Tibial nerve (tissue), 4 donors: ENCODE data around the gene GIMAP5. TPM values are rescaled to one million over a fixed set of nuclear protein-coding genes. Genes with fewer than 3 reads are reported as not detected.

Source experiments
- DNase-seq, 2 donors: peaks; one replicate each; pipeline ENCODE4 v3.0.0-alpha.2; 2019; ENCODE audit warnings: low spot score in 2 of 2
- H3K27ac ChIP-seq, 4 donors: fragments of 200-600 bp; sonication (generic) in 3 of 4; one replicate each; pipeline ENCODE4 v1.5.1; 2017 to 2019; ENCODE audit warnings: mild to moderate bottlenecking in 1 of 4
- H3K27me3 ChIP-seq, 2 donors: fragments of 200-600 bp; sonication (generic) in 1 of 2; one replicate each; pipeline versions ENCODE4 v1.5.1 to v1.6.0; 2017 to 2019
- H3K36me3 ChIP-seq, 3 donors: fragments of 200-600 bp; sonication (generic); one replicate each; pipeline ENCODE4 v1.5.1; 2018 to 2019
- H3K4me1 ChIP-seq, 4 donors: fragments of 200-600 bp; sonication (generic) in 3 of 4; one replicate each; pipeline ENCODE4 v1.5.1; 2017 to 2019
- H3K4me3 ChIP-seq, 4 donors: fragments of 200-600 bp; sonication (generic) in 3 of 4; one replicate each; pipeline ENCODE4 v1.5.1; 2017 to 2019; ENCODE audit warnings: mild to moderate bottlenecking in 1 of 4, moderate library complexity in 1 of 4
- H3K9me3 ChIP-seq, 4 donors: fragments of 200-600 bp; sonication (generic) in 3 of 4; one replicate each; pipeline ENCODE4 v1.5.1; 2017 to 2019
- EP300 ChIP-seq, 2 donors: sonication (generic); formaldehyde crosslinking; IDR thresholded peaks; one replicate each; pipeline ENCODE4 v1.6.1; 2017; ENCODE audit warnings: antibody characterized with exemption in 2 of 2, mild to moderate bottlenecking in 1 of 2
- POLR2A ChIP-seq, 2 donors: fragments of 450-650 bp; IDR thresholded peaks; one replicate each; pipeline ENCODE4 v1.6.1; 2017; ENCODE audit warnings: antibody characterized with exemption in 2 of 2, mild to moderate bottlenecking in 2 of 2, moderate library complexity in 2 of 2
- WGBS, 2 donors: methylation state at CpG; one replicate each; pipeline ENCODE4 v1.1.5; 2018; 5-methylcytosine and 5-hydroxymethylcytosine counted together
- total RNA-seq, 4 donors: library from RNA; depleted of rRNA; stranded (reverse); fragments of >200 nt; gene quantifications; one replicate each; pipeline ENCODE4 v1.1.0, GENCODE V29; 2016
- TF ChIP-seq, protein P1 (sequence below), 5 experiments: fragments of 200-600 bp in 3 of 5; fragments of 450-650 bp in 2 of 5; sonication (generic) in 3 of 5; IDR thresholded peaks; one replicate each; pipeline ENCODE4 v1.5.1; 2016 to 2019; ENCODE audit warnings: antibody characterized with exemption in 5 of 5, mild to moderate bottlenecking in 3 of 5, moderate library complexity in 2 of 5

The GIMAP5 gene
- total RNA-seq, 4 donors from 2014 or later = 22.0 to 36.7 (median 33.4) TPM

DNA sequence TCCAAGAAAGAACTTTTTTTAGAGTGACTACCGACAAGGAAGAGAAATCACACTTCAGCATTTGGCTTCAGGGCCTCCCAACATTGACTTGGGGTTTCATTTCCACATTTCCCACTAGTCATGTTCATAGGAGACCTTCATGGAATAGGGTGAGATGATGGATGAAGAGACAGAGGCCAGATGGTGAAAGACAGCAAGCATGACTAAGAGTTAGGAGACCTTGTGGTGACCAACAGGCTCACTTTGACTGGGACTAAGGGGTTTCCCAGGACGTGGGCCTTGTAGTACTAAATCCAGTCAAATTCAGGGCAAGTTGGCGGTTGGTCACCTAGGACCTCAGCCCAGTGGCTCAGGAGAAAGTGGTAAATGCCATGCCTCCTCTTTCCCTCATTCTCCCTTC is 3.0 kb upstream of the GIMAP5 start:
- peaks cover 0 to 4% (median 0%) of the 10 kb centered on the region in 4 donors for H3K9me3 ChIP-seq
- no peak for TF ChIP-seq EP300 (IDR thresholded peaks at IDR 0.05)
- TF ChIP-seq POLR2A (IDR thresholded peaks at IDR 0.05) = no peak
- TF ChIP-seq, protein P1, sequence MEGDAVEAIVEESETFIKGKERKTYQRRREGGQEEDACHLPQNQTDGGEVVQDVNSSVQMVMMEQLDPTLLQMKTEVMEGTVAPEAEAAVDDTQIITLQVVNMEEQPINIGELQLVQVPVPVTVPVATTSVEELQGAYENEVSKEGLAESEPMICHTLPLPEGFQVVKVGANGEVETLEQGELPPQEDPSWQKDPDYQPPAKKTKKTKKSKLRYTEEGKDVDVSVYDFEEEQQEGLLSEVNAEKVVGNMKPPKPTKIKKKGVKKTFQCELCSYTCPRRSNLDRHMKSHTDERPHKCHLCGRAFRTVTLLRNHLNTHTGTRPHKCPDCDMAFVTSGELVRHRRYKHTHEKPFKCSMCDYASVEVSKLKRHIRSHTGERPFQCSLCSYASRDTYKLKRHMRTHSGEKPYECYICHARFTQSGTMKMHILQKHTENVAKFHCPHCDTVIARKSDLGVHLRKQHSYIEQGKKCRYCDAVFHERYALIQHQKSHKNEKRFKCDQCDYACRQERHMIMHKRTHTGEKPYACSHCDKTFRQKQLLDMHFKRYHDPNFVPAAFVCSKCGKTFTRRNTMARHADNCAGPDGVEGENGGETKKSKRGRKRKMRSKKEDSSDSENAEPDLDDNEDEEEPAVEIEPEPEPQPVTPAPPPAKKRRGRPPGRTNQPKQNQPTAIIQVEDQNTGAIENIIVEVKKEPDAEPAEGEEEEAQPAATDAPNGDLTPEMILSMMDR (IDR thresholded peaks at IDR 0.05) = no peak
- DNase-seq = no peak
- no peaks in the 10 kb centered on the region for H3K4me1 ChIP-seq
- WGBS, 2 donors = 75 to 87% methylated on average over 3 of the region's 3 CpGs
- no peaks in the 10 kb centered on the region for H3K36me3 ChIP-seq
- no peak overlapping the region for H3K27ac ChIP-seq
- H3K27me3 ChIP-seq = peaks cover 0 to 3% of the 10 kb centered on the region in 2 donors
- H3K4me3 ChIP-seq = no peak overlapping the region

DNA sequence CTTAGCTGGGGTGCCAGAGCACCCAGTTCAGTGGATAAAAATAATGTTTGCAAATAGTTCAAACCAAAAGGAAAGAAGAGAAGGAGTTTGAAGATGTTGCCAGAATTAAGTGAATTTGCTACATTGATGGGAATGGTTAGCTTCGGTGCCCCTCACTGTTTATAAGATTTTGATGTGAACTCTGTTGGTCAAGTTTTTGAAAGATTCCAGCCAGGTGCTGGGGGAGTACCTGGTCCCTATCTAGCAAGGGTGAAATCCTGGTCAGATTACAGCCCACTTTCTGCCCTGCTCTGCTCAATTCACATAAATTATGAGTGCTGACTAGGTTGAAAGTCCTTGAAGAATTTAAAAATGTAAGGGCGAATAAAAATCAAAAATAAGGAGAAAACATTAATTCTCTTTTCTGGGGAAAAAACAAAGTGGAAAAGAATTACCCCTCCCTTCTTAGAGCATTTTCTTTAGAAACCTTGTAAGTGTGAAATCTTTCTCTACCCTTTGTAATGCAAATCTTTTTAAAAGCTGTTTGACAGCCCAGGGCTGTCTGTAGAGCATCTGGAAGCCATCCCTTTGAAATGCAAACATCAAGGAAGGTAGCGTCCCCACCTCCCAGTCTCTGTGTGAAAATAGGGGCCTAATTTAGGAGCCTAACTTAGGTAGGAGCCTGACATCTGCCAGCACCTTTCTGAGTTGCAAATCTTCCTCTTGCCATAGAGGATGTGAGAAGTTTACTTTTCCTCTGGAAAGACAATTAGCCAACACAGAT is 1.4 kb upstream of the GIMAP5 start:
- 54 to 57% methylated on average over 3 of the region's 3 CpGs for WGBS, 2 donors
- Histone ChIP-seq H3K36me3 (no peaks in the 10 kb centered on the region), H3K27ac (peak overlapping the region in 1 of 4 donors; percentile 81), H3K4me3 (no peak overlapping the region), H3K27me3 (peaks cover 0 to 3% of the 10 kb centered on the region in 2 donors), H3K9me3 (no peaks in the 10 kb centered on the region), H3K4me1 (no peaks in the 10 kb centered on the region)
- TF ChIP-seq, protein P1 (IDR thresholded peaks at IDR 0.05) = no peak
- TF ChIP-seq EP300 (IDR thresholded peaks at IDR 0.05) (no peak), POLR2A (IDR thresholded peaks at IDR 0.05) (no peak)
- DNase-seq = no peak

DNA sequence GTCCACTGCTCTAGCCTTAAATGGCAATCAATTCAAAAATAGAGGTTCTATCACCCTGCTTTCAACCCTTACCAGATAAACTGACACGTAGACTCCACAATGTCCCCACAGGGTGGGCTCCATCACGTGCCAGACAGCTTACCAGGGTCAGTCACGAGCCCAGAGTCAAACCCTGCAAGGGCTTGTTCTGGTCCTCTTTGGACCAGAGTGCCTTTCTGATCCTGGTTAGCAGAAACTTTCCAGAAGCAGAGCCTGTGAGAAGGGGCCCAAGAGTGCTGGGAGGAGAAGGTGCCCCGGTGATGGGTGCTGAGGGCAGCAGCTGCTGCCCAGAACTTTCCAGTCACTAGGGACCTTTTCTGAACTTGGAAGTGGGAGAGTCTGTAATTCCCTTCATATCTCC is 354 bp upstream of the GIMAP5 start:
- H3K27ac ChIP-seq = peak overlapping the region in 3 of 4 donors; percentile 42 to 81 (median 69)
- H3K4me1 ChIP-seq = no peaks in the 10 kb centered on the region
- peak overlapping the region in 2 of 4 donors; percentile 42 to 45 for H3K4me3 ChIP-seq
- WGBS, 2 donors = 43 to 64% methylated on average over 4 of the region's 4 CpGs
- DNase-seq = no peak
- peaks cover 0 to 5% (median 0%) of the 10 kb centered on the region in 3 donors for H3K36me3 ChIP-seq
- H3K27me3 ChIP-seq = peaks cover 0 to 3% of the 10 kb centered on the region in 2 donors
- TF ChIP-seq POLR2A (IDR thresholded peaks at IDR 0.05) = no peak
- TF ChIP-seq EP300 (IDR thresholded peaks at IDR 0.05) = no peak
- TF ChIP-seq, protein P1 (IDR thresholded peaks at IDR 0.05) = no peak
- H3K9me3 ChIP-seq = no peaks in the 10 kb centered on the region

DNA sequence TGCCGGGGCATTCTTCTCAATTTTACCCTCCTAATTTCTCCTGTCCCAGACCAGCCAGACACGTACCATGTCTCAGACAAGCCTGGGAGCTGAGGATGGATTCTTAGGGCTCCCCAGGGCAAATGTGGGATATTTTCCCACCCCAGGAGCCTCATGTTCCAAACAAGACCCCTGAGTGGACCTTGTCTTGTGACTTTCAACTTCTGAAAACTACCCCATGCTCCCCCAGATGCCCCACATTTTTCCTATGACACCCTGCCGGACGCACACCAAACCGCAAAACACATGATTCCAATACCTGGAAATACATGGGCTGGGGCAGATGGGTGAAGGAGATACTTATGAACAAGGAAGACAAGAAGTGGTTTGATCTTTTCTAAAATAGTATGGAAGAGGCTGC is 874 bp downstream of the GIMAP5 start:
- no peak for DNase-seq
- TF ChIP-seq EP300 (IDR thresholded peaks at IDR 0.05) (no peak), POLR2A (IDR thresholded peaks at IDR 0.05) (no peak)
- TF ChIP-seq, protein P1 (IDR thresholded peaks at IDR 0.05) = no peak
- H3K27ac ChIP-seq = peak overlapping the region; percentile 42 to 81 (median 58)
- 63 to 71% methylated on average over 5 of the region's 5 CpGs for WGBS, 2 donors
- H3K27me3 ChIP-seq = peaks cover 0 to 3% of the 10 kb centered on the region in 2 donors
- H3K36me3 ChIP-seq = peaks cover 0 to 7% (median 0%) of the 10 kb centered on the region in 3 donors
- H3K4me1 ChIP-seq = peaks cover 0 to 6% (median 0%) of the 10 kb centered on the region in 4 donors
- peak overlapping the region; percentile 24 to 45 (median 34) for H3K4me3 ChIP-seq
- H3K9me3 ChIP-seq = no peaks in the 10 kb centered on the region

DNA sequence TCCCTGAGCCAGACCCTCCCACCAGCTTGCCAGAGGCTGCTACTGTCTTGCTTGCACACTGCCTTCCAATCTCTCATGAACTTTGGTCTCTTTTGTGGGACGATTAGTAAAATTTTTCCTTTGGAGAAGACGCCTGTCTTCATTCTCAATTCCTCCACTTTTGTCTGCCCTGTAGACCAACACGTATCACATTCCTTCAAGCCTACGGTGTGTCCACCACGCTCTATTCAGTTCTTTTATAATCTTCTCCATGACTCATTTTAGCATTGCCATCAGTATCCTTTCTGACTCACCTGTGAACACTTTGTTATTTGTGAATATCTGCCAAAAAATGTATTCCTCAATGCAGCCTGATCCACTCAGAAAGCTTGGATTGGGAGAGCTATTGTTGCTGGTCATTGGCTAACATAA is 1.4 kb downstream of the GIMAP5 start:
- WGBS, 2 donors = 65% methylated on average over 5 of the region's 5 CpGs
- Histone ChIP-seq H3K27ac (peak overlapping the region in 3 of 4 donors; percentile 48 to 81 (median 69)), H3K4me1 (peaks cover 0 to 10% (median 0%) of the 10 kb centered on the region in 4 donors), H3K36me3 (peaks cover 0 to 7% (median 0%) of the 10 kb centered on the region in 3 donors), H3K9me3 (no peaks in the 10 kb centered on the region), H3K27me3 (peaks cover 0 to 3% of the 10 kb centered on the region in 2 donors), H3K4me3 (peak overlapping the region; percentile 24 to 45 (median 34))
- DNase-seq = no peak
- TF ChIP-seq, protein P1 (IDR thresholded peaks at IDR 0.05) = no peak
- TF ChIP-seq EP300 (IDR thresholded peaks at IDR 0.05) = peak in 1 of 2 donors; percentile 63
- no peak for TF ChIP-seq POLR2A (IDR thresholded peaks at IDR 0.05)
